ENCODE results near the gene NUDT16L1.

The NUDT16L1 gene

GRCh38 chr16:4696172-4696904 is 3.0 kb downstream of the NUDT16L1 start:
- no peak for DNase-seq

- no peak for DNase-seq
These were observed 3.8 kb downstream of the NUDT16L1 start for GRCh38 chr16:4696905-4697847.

- no peak for DNase-seq
These were observed 4.5 kb downstream of the NUDT16L1 start for GRCh38 chr16:4697848-4698291.

- DNase-seq = no peak
These were observed 5.1 kb downstream of the NUDT16L1 start for GRCh38 chr16:4698321-4699045.

- DNase-seq = no peak
These were observed 5.7 kb downstream of the NUDT16L1 start for GRCh38 chr16:4699046-4699556.

GRCh38 chr16:4700380-4700996 is 7.1 kb downstream of the NUDT16L1 start:
- DNase-seq = no peak

- DNase-seq = no peak
These were observed 7.8 kb downstream of the NUDT16L1 start for GRCh38 chr16:4700997-4701743.

GRCh38 chr16:4701791-4702465 is 8.6 kb downstream of the NUDT16L1 start:
- DNase-seq = no peak

GRCh38 chr16:4702466-4702808 is 9.1 kb downstream of the NUDT16L1 start:
- DNase-seq = no peak

GRCh38 chr16:4703906-4704305 is 10.5 kb downstream of the NUDT16L1 start:
- DNase-seq = no peak

- no peak for DNase-seq
These were observed 11.1 kb downstream of the NUDT16L1 start for GRCh38 chr16:4704491-4704890.

- DNase-seq = no peak
These were observed 11.6 kb downstream of the NUDT16L1 start for GRCh38 chr16:4704913-4705312.

GRCh38 chr16:4706871-4707270 is 13.5 kb downstream of the NUDT16L1 start:
- no peak for DNase-seq

GRCh38 chr16:4709481-4709880 is 16.1 kb downstream of the NUDT16L1 start:
- DNase-seq = no peak

- no peak for DNase-seq
These were observed 20.5 kb downstream of the NUDT16L1 start for GRCh38 chr16:4713663-4714501.

- DNase-seq = no peak
These were observed 21.6 kb downstream of the NUDT16L1 start for GRCh38 chr16:4714996-4715395.

- DNase-seq = no peak
These were observed 25.1 kb downstream of the NUDT16L1 start for GRCh38 chr16:4718466-4718865.

- no peak for DNase-seq
These were observed 29.9 kb downstream of the NUDT16L1 start for GRCh38 chr16:4723071-4723767.

GRCh38 chr16:4724661-4725270 is 31.4 kb downstream of the NUDT16L1 start:
- DNase-seq = no peak

Measured in NCI-H2081 treated with DMSO at 0.1 percent for 48 hours (cell line).